GM18499 (cell line): Measurements from ENCODE around the gene CRYAB.

Experiments used
- ATAC-seq: cut with Tn5 transposase; IDR thresholded peaks from one replicate; pipeline ENCODE4 v1.9.1; 2021; ENCODE audit warnings: moderate number of reproducible peaks; ENCODE audit not compliant: insufficient read depth, unreplicated experiment

The CRYAB gene, protein sequence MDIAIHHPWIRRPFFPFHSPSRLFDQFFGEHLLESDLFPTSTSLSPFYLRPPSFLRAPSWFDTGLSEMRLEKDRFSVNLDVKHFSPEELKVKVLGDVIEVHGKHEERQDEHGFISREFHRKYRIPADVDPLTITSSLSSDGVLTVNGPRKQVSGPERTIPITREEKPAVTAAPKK

DNA sequence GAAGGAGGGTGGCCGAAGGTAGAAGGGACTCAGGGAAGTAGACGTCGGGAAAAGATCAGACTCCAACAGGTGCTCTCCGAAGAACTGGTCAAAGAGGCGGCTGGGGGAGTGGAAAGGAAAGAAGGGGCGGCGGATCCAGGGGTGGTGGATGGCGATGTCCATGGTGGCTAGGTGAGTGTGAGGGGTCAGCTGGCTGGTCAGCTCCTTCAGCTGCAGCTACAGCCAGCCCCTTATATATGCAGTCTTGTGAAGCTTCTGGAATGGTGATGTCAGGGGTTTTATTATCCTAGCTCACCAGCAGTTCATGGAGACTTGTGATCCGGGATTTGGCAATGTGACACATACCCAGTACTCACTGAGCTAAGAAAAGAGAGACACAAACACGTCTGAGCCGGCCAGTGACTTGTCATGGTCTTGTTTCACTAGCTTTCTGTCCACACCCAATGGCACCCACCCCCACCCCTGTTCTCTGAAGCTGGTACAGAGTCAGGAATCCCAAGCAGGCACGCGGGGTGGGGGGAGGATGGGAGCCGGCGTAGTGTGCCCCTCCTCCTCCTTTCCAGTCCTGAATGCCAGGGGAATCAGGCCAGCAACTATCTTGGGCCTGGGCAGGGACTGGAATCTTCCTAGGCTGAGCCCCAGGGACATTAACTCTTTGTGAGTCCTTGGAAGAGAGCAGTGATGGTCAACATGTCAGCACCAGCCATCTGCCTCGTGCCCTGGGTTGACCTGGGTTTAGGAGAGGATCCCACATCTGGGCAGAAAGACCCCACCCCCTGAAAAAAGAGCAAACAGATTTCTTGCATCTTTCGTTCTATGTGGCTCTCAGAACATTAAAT, at the start of gene CRYAB:
CRYAB (minus strand) TSS at position 208 of the 839 bp plus-strand sequence; CDS start at position 162, 46 bp downstream.
- ATAC-seq, result no peak

DNA sequence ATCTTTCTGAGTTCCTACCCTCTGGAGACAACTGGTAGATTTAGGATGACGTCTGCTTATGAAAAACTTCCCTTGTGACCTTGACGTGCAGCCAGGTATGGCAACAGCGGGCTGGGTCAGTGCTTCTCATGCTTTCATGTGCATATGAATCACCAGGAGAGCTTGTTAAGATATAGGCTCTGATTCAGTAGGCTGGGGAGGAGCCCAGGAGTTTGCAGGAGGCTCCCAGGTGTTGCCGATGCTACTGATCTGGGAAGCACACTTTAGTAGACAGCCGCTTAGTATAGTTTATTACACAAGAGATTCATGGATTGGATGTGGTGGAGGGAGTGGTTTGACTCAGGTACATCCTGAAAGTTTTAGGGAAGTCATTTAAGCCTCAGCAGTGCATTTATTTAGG, 49.3 kb upstream of the CRYAB start:
- ATAC-seq, result no peak

DNA sequence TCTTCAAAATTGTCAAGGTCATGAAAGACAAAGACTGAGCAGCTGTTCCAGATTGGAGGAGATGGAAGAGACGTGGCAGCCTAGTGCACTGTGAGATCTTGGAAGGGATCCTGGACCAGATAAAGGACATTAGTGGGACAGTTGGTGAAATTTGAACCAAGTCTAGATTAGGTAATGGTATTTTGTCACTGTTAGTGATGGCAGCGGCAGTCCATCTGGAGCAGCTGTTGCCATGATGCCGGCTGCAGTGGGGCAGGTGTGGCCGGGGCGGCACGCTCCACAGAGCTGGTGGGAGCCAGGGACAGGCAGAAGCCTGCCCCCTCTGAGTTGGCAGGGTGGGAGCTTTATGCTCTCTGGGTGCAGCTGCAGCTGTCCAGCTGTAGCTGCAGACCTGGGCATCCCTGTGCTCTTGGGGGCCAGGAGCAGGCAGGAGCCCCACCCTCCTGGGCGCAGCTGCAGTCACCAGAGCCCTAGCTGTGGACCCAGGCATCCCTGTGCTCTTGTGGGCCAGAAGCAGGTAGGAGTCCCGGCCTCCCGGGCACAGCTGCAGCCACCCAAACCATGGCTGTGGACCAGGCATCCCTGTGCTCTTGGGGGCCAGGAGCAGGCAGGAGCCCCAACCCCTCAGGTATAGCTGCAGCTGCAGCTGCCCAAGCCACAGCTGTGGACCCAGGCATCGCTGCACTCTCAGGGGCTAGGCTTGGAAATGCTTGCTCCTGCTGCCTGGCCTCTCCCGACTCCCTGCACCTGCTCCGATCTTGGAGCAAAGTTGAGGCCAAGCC, 46.3 kb upstream of the CRYAB start:
- ATAC-seq, result no peak

DNA sequence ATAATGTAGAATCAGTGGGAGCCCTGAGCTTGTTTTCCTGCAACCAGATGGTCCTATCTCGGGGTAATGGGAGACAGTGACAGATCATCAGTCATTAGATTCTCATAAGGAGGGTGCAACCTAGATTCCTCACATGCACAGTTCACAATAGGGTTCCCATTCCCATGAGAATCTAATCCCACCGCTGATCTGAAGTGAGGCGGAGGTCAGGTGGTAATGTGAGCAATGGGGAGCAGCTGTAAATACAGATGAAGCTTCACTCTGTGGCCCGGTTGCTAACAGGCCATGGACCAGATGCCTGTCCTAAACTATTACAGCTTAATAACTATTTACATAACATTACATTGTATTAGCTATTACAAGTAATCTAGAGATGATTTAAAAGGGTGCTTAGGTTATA, 42.6 kb upstream of the CRYAB start:
- ATAC-seq, result no peak

DNA sequence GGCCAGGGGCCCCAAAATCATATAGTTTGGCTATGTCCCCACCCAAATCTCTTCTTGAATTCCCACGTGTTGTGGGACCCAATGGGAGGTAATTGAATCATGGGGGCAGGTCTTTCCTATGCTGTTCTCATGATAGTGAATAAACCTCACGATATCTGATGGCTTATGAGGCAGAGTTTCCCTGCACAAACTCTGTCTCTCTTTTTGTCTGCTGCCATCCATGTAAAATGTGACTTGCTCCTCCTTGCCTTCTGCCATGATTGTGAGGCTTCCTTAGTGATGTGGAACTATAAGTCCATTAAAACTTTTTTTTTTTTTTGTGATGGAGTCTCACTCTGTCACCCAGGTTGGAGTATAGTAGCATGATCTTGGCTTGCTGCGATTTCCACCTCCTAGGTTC, 40.0 kb upstream of the CRYAB start:
- ATAC-seq, result no peak

DNA sequence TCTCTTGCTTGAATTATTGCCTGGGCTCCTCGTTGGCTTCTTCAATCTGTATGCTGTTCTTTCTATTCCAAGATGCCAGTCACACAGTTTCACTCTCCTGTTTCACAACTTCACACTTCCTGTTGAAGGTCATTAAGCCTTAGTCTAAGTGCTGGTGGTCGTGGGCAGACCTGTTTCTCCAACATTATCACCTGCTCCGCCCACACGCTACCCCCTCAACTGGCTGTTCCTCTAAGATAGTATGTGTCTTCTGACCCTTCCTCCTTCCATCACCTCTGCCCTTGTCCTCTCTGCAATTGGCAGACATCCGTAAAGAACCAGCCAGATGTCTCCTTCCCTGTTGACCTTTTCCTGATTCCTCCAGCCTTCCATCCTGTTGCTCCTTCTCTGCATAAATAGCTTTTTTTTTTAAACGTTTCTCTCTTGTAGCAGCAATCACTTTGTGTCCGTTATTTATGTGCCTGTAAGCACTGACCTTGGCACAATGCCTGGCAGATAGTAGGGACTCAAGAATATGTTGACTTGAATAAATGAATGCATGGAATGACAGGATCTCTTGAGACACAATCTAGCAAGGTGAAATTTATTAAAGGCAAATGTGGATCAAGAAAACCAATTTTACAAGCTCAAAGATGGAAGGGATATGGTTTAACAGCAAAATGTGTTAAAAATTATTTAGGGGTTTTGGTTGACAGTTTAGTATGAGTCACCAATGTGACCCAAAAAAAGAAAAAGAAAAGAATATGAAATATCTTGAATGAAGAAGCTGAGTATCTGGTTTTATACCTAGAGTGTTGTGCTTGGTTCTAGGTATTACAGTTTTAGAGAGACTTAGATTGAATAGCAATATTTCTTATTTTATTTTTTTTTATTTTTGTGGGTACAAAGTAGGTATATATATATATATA, 38.2 kb upstream of the CRYAB start:
- ATAC-seq, result no peak

DNA sequence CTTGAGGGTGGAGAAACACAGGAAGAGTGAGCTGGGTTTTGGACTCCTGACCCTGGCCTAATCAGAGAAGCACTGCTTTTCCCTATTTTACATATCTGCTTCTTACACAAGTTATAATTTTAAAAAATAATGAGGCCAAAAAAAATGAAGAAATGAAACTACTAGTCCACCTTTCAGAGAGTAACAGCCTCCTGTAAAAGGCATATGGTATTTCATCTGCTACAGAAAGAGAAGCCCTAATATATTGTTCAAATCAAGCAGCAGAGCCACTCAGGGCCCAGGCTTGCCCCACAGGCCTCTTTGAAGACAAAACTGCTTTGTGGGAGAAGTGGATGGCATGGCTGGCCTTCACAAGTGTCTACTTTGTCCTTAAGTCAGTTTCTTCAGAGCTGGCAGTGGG, 35.6 kb upstream of the CRYAB start:
- ATAC-seq, result no peak

DNA sequence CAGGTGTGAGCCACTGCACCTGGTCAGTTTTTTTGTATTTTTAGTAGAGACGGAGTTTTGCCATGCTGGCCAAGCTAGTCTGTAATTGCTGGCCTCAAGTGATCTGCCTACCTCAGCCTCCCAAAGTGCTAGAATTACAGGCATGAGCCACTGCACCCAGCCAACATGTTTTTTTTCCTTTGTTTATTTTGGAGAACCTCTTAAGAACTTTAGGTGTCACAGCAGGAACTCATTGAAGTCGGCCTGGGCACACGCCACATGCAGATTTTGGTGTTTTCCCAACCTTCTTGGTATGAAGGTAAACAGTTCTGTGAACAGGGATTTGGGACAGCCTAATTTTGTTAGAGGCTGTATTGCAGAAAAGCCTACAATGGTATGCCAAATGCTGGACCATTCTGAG, 34.9 kb upstream of the CRYAB start:
- no peak for ATAC-seq

DNA sequence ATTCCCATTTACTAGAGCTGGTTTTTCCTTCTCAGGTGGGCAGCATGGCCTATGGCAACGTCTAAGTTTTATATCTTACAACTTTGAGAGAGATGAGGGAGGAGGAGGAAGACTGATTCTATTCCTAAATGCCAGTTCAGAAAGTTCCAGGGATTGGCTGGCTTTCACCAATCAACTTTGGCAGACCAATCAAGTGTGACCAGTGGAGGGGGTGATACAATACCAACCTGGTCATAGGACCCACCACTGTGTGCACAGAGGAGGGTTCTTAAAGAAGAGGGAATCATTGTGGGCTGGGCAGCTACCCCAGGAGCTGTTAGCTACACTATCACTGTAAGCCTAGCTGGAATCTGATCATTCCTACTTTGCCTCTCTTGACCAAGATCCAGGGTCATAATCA, 33.6 kb upstream of the CRYAB start:
- ATAC-seq, result no peak

DNA sequence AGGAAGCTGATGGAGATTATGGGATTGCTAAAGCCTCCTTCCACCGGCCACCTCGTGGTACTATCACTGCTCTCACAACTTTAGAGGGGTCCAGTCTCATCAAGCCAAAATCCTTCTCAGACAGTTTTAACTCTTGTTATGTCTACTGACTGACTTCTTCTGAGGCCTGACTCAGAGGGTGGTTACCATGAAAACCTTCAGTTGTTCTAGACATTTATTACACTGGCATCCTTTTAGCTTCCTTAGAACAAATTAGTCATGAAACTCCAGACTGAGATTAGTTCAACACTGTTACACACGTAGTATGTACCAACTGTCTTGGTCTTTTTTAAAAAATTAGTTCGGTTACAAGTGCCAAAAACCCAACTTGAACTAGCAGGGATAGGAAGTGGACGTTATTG, 33.1 kb upstream of the CRYAB start:
- no peak for ATAC-seq

DNA sequence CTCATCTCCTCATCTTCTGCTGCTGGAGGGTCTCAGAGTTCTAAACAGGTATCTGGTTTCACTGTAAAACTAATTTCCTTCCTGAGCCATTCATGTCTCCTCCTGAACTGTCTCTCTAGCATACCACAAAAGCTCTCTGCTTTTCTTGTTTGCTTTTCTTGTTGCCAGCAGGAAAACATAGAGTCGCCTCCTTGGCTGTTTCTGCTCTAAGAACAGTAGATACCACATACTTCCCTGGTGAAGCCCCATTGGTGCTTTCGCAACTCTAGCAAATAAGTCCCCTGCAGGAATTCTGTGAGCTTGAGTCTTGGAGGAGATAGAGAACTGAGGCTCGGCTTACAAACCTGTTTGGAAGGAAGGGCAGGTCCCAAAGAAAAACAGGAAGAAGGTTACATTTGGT, 32.6 kb upstream of the CRYAB start:
- ATAC-seq, result no peak

DNA sequence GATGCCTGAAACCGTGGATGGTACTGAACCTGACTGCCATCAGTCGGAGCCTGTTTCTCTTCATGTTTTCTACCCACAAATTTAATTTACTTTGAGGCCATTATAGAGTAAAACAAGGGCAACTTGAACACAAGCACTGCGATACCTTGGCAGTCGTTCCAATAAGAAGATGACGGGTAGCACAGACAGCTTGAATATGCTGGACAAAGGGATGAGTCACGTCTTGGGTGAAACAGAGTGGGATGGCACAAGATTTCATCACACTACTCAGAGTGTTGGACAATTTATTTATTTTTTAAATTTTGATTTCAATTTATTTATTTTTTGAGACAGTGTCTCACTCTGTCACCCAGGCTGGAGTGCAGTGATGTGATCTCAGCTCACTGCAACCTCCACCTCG, 31.3 kb upstream of the CRYAB start:
- ATAC-seq, result no peak

DNA sequence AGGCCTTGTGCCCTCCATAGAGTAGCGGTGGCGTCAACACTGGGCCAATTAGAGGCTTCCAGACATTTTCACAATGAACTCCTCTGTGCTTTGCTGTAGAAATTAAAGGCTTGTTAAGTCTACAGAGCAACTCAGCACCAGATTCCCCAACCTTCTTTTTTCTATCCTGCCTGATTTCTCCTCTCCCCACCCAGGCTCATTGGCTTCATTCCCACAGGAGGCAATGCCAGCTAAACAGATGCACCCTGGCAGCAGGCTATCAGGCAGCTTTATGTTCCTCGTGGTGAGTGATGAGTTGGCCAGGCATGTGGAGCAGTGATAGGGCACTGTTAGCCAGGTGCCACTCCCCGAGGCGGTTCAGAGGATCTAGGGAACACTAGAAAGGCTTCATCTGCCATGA, 30.4 kb upstream of the CRYAB start:
- ATAC-seq, result no peak

DNA sequence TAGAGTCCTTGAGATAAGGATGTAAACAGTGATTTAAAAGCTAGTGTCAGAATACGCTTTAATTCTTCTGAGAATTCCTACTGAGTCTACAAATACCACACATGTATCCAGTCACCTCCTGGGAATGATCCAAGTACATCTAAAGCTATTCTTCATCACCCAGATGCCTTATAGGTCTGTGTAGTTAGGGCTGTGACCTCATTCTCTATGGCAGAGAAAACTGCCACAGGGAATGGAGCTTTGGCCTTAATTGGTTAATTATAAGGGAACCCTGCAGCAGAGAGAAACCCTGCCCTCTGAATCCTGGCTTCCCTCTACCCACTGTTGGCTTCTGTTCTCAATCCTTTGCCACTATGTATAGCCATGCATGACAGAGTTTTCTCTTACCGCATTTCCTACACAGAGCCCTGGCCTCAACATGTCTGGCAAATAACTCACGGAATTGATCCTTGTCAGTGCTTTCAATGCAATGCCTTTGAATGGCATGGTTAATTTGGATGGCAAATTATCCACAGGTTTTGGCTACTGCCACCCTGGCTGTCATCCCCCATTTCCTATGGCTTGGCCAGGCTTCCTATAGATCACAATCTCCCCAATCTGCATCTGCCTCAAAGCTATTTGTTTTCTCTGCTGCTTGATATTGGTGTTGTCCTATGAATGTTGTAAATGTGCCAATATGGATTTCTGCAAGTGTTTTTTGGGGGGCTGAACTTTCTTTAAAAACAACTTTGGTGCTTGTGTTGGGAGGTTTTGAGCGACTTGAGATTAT, 28.4 kb upstream of the CRYAB start:
- ATAC-seq, result no peak

DNA sequence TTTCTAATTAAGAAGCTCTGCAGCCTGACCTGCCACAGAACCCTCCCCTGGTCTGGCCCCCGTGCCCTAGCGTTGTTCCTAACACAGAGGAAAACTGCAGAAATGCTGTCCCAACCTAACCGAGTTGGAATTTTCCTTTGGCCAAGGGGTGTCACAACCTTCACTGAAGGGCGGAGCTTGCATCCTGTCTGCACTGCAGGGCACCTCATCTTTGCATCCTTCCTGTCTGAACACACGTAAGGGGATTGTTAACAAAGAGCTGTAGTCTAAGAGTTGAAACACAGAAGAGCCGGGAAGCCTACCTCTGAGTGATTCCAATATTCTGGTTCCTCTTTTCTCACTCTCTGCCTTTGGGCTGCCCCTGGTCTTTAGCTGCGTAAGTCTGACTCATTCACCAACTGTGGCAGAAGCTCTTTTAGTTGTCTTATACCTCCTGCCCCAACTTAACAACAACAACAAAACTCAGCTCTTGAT, 27.2 kb upstream of the CRYAB start:
- peak; percentile 96 for ATAC-seq

DNA sequence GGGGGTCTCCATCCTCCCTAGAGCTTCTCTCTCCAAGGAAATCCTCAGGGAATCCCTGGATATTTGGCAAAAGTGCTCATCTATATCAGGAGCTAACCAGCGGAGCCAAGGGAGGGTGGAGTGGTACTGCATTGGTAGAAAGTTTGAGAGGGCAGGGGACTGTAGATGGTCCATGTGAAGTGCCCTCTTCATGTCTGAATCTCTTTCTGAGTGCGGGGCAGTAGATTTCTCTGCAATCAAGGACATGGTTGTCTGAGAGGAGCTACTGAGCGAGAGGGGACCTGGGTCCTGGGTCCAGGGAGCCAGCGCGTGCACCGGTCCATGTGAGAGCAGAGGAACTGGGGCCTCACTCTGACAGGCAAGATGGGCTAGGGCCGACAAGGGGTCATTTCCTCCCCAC, 26.3 kb upstream of the CRYAB start:
- no peak for ATAC-seq

DNA sequence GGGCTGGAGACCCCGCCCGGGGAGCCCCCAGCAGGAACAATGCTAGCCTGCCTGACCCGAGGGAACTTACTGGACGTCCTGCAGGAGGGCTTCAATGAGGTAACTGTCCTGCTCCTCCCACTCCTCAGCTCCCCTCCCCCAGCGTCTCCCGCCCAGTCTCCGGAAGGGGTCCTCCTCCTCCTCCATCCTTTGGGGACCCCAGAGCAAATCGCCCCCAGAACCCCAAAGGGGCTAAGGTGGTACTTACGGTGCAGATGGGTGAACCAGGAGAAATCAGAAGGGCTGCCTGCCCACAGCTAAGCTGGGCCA, 25.8 kb upstream of the CRYAB start:
- ATAC-seq, result no peak

DNA sequence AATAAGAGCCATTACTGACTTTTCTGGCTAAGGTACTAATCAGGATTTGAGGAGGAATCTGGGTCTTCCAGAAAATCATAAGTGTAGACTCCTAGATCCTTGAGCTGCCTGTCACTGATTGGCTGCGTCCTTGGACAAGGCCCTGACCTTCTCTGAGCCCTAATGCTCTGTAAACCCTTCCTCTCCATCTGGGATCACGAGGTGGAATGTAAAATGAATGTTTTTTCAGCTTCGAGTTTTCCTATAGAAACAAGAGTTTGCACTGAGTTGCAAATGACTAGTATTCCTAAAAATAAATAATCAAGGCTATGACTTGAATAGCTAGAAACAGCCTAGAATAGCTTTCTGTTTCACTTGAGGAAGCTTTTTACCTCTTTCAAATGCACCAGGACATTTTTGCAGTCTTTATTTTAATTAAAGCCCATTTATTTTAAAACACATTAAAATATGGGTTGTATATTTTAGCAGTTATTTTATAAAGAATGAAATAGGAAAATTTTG, 24.5 kb upstream of the CRYAB start:
- ATAC-seq, result no peak

DNA sequence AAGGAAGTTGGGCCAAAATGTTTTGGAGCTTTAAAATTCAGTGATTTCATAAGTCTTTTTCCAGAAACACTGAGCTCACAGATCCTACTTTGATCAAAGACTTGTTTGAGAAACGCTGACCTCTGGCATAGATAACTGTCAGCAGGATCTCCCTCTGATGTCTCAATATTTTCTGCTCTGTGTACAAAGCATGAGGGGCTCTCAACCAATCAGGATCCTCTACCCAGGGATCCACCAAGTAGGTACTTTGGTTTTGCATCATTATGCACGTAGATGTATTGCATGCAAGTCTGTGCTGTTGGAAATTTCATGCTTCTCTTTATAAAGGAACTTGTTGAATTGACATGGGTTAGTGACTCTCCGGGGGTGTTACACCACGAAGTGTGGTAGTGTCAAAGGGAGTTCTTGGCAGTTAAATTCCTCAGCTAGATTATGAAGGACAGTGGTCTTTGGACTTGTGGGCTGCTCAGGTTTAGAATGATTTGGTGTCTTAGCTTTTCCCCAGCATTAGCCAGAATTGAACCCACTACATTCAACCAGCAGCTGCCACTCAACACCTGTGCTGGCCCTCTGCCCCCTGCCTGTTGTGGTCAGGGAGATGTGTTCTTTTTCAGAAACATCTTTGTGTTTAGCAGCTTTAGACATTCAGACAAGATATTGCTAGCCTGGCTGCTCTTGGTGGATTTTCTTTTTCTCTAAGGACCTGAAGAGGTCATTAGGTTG, 23.9 kb upstream of the CRYAB start:
- no peak for ATAC-seq
